Measurements from ENCODE around the gene NTMT1. TPM values are rescaled to one million over a fixed set of nuclear protein-coding genes. Genes with fewer than 3 reads are reported as not detected.
A peak's percentile ranks its signal among the peaks of the same experiment; 100 is the strongest.

The NTMT1 gene
- total and polyA plus RNA-seq, 8 donors: 19.5 to 35.4 (median 24.7) TPM

- no peak for TF ChIP-seq CTCF (IDR thresholded peaks at IDR 0.05)
- H3K9me3 ChIP-seq: no peaks in the 10 kb centered on the region
- H3K36me3 ChIP-seq: no peaks in the 10 kb centered on the region
- peak overlapping the region; percentile 34 to 39 for H3K4me3 ChIP-seq
- peaks cover 12 to 34% of the 10 kb centered on the region in 2 donors for H3K4me1 ChIP-seq
- DNase-seq (peak in 3 of 4 donors; percentile 42 to 80 (median 68)), ATAC-seq (peak; percentile 3)
- peaks cover 0 to 36% of the 10 kb centered on the region in 2 donors for H3K27me3 ChIP-seq
- intact Hi-C loops (cut with DNase I): loop anchor here (10.0 kb wide), 2 partner anchors 445 to 475 kb away; partner anchors contain the start of gene IER5L (in 1 of the 2)
- H3K27ac ChIP-seq: peak overlapping the region in 1 of 2 donors; percentile 13
These were observed 5.9 kb upstream of the NTMT1 start for GRCh38 chr9:129619787-129620668.

- ATAC-seq (no peak), DNase-seq (no peak)
- intact Hi-C loops (cut with DNase I): no loop called here
- Histone ChIP-seq H3K9me3 (no peaks in the 10 kb centered on the region), H3K36me3 (no peaks in the 10 kb centered on the region), H3K4me3 (peak within 1 kb of the TSS; percentile 34 to 39), H3K4me1 (peaks cover 18 to 42% of the 10 kb centered on the region in 2 donors), H3K27me3 (peaks cover 0 to 36% of the 10 kb centered on the region in 2 donors), H3K27ac (peak within 1 kb of the TSS in 1 of 2 donors; percentile 13)
- TF ChIP-seq CTCF (IDR thresholded peaks at IDR 0.05): no peak
These were observed 5.2 kb upstream of the NTMT1 start, which contains the start of gene C9orf50 for GRCh38 chr9:129620669-129621295. Gene C9orf50 (minus strand): TSS chr9:129621101. CDS start chr9:129620574, 527 bp downstream.

GRCh38 chr9:129623331-129623730 lies 2.6 kb upstream of the NTMT1 start:
- no peak for ATAC-seq
- TF ChIP-seq CTCF (IDR thresholded peaks at IDR 0.05): no peak
- no peak for DNase-seq
- H3K27me3 ChIP-seq: peaks cover 0 to 36% of the 10 kb centered on the region in 2 donors
- peaks cover 0 to under 1% of the 10 kb centered on the region in 2 donors for H3K36me3 ChIP-seq
- H3K27ac ChIP-seq: no peak overlapping the region
- no peaks in the 10 kb centered on the region for H3K9me3 ChIP-seq
- H3K4me3 ChIP-seq: no peak overlapping the region
- intact Hi-C loops (cut with DNase I): no loop called here
- H3K4me1 ChIP-seq: peaks cover 33 to 59% of the 10 kb centered on the region in 2 donors

GRCh38 chr9:129624168-129624759 lies 1.7 kb upstream of the NTMT1 start:
- H3K27ac ChIP-seq: peak overlapping the region in 1 of 2 donors; percentile 92

More at GRCh38 chr9:129624168-129624759, 1.7 kb upstream of the NTMT1 start:
- H3K4me3 ChIP-seq: no peak overlapping the region
- intact Hi-C loops (cut with DNase I): no loop called here
- peaks cover 0 to 4% of the 10 kb centered on the region in 2 donors for H3K36me3 ChIP-seq
- H3K4me1 ChIP-seq: peaks cover 33 to 68% of the 10 kb centered on the region in 2 donors
- TF ChIP-seq CTCF (IDR thresholded peaks at IDR 0.05): peak; percentile 69 to 71
- H3K27me3 ChIP-seq: peaks cover 0 to 28% of the 10 kb centered on the region in 2 donors
- ATAC-seq: peak; percentile 15
- no peaks in the 10 kb centered on the region for H3K9me3 ChIP-seq
- no peak for DNase-seq

All from left lung (tissue), 10 donors.